Measurements from ENCODE around the gene TUBB8.
"Not testable (repeated sequence)": the region's sequence is repeated elsewhere in the genome, so short reads cannot be mapped to it uniquely, and the experiment has no call there.

TUBB8 gene

DNA sequence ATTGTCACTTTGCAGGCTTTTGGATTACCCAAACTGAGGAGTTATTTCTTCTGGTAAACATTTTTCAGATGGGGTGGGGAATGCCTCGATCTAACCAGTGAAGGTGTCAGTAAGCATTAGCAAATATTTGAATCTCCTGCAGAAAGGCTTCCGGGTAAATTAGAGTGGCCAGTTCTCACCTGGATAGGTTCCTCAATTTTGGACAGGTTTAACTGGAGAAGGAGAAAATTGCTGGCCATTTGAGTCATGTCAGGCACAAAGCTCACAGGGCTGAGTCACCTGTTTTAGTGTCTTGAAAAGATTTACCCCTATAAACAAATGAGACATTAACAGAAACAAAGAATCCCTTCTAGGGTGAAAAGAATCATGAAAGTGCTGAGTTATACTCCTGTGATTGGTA lies 830 bp upstream of the TUBB8 start:
- DNase-seq (ENCODE audit: low read depth in 3 of 3, low spot score in 1 of 3): not testable (repeated sequence)

GRCh38 chr10:47864-48263 lies 1.2 kb downstream of the TUBB8 start:
- not testable (repeated sequence) for DNase-seq (ENCODE audit: low read depth in 3 of 3, low spot score in 1 of 3)

GRCh38 chr10:13315-13635 lies 35.8 kb downstream of the TUBB8 start:
- not testable (repeated sequence) for DNase-seq (ENCODE audit: low read depth in 3 of 3, low spot score in 1 of 3)

- not testable (repeated sequence) for DNase-seq (ENCODE audit: low read depth in 3 of 3, low spot score in 1 of 3)
Measured at GRCh38 chr10:12444-13314, 36.4 kb downstream of the TUBB8 start.

DNA sequence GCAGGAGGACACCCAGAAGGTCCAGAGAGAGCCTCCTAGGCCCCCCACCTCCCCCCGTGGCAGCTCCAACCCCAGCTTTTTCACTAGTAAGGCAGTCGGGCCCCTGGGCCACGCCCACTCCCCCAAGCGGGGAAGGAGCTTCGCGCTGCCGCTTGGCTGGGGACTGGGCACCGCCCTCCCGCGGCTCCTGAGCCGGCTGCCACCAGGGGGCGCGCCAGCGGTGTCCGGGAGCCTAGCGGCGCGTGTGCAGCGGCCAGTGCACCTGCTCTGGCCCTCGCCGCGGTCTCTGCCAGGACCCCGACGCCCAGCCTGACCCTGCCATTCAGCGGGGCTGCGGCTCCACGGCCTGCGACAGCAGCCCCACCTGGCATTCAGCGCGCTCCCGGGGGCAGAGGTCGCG lies 37.8 kb downstream of the TUBB8 start:
- not testable (repeated sequence) for DNase-seq (ENCODE audit: low read depth in 3 of 3, low spot score in 1 of 3)

DNA sequence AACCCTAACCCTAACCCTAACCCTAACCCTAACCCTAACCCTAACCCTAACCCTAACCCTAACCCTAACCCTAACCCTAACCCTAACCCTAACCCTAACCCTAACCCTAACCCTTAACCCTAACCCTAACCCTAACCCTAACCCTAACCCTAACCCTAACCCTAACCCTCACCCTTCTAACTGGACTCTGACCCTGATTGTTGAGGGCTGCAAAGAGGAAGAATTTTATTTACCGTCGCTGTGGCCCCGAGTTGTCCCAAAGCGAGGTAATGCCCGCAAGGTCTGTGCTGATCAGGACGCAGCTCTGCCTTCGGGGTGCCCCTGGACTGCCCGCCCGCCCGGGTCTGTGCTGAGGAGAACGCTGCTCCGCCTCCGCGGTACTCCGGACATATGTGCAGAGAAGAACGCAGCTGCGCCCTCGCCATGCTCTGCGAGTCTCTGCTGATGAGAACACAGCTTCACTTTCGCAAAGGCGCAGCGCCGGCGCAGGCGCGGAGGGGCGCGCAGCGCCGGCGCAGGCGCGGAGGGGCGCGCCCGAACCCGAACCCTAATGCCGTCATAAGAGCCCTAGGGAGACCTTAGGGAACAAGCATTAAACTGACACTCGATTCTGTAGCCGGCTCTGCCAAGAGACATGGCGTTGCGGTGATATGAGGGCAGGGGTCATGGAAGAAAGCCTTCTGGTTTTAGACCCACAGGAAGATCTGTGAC lies 38.7 kb downstream of the TUBB8 start:
- DNase-seq (ENCODE audit: low read depth in 3 of 3, low spot score in 1 of 3): peak in 1 of 3 donors; percentile 4
